ENCODE results near the gene SOX9.

Gene SOX9

GRCh38 chr17:72175263-72175662 is 54.4 kb downstream of the SOX9 start:
- H3K4me3 ChIP-seq (ENCODE audit: low read depth, low read length), result no peak overlapping the region
- TF ChIP-seq, protein P1, sequence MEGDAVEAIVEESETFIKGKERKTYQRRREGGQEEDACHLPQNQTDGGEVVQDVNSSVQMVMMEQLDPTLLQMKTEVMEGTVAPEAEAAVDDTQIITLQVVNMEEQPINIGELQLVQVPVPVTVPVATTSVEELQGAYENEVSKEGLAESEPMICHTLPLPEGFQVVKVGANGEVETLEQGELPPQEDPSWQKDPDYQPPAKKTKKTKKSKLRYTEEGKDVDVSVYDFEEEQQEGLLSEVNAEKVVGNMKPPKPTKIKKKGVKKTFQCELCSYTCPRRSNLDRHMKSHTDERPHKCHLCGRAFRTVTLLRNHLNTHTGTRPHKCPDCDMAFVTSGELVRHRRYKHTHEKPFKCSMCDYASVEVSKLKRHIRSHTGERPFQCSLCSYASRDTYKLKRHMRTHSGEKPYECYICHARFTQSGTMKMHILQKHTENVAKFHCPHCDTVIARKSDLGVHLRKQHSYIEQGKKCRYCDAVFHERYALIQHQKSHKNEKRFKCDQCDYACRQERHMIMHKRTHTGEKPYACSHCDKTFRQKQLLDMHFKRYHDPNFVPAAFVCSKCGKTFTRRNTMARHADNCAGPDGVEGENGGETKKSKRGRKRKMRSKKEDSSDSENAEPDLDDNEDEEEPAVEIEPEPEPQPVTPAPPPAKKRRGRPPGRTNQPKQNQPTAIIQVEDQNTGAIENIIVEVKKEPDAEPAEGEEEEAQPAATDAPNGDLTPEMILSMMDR (IDR thresholded peaks at IDR 0.05; ENCODE audit: low read depth, low read length), result no peak
